SK-N-SH (cell line): ENCODE measurements around the gene NUP205. TPM values are rescaled to one million over a fixed set of nuclear protein-coding genes. Genes with fewer than 3 reads are reported as not detected.

ENCODE experiments used
- CTCF ChIA-PET: fragments of 300-600, 350-600 bp; formaldehyde crosslinking; extraction: SDS; loops from one replicate; lab custom pipeline; 2021; lab: Yijun Ruan, JAX
- POLR2A ChIA-PET: fragments of 350-600 bp; sonication (Branson Sonifier 250); formaldehyde crosslinking; extraction: SDS; loops from one replicate; lab custom pipeline; 2020; ENCODE audit warnings: antibody characterized with exemption, inconsistent platforms; lab: Yijun Ruan, JAX
- DNase-seq: peaks from one replicate; pipeline ENCODE4 v3.0.0; 2012
- H2AFZ ChIP-seq: fragments of 200-600 bp; sonication (generic); 2 replicates; pipeline ENCODE4 v1.8.1; 2016; ENCODE audit warnings: antibody characterized with exemption, mild to moderate bottlenecking, low read depth
- H3F3A ChIP-seq: fragments of 200-600 bp; sonication (generic); replicated peaks from 2 replicates; pipeline ENCODE3; 2016; ENCODE audit warnings: antibody characterized with exemption, mild to moderate bottlenecking; ENCODE audit not compliant: insufficient read depth
- H3K27ac ChIP-seq, 2 experiments: fragments of 200-500 bp in 1 of 2; fragments of 200-600 bp in 1 of 2; sonication (Bioruptor generic) in 1 of 2; sonication (generic), shearing (Covaris generic) in 1 of 2; 2 replicates each; pipeline versions ENCODE4 v1.5.1 to v1.6.1; 2014 to 2016; ENCODE audit warnings: low read depth in 2 of 2, inconsistent platforms in 1 of 2, low read length in 1 of 2, mild to moderate bottlenecking in 1 of 2, mixed read lengths in 1 of 2
- H3K27me3 ChIP-seq: fragments of 200-600 bp; sonication (generic), shearing (Covaris generic); 2 replicates; pipeline ENCODE4 v1.6.1; 2016; ENCODE audit warnings: mixed run types; ENCODE audit not compliant: insufficient read depth
- H3K36me3 ChIP-seq, 2 experiments: fragments of 200-500 bp in 1 of 2; fragments of 200-600 bp in 1 of 2; sonication (Bioruptor generic) in 1 of 2; sonication (generic) in 1 of 2; replicated peaks in 1 of 2; 2 replicates each; pipeline versions ENCODE3 to v1.5.1; 2014 to 2016; ENCODE audit warnings: low read length in 1 of 2, mild to moderate bottlenecking in 1 of 2; ENCODE audit not compliant: insufficient read depth in 2 of 2, control insufficient read depth in 1 of 2
- H3K4me1 ChIP-seq, 2 experiments: fragments of 200-500 bp in 1 of 2; fragments of 200-600 bp in 1 of 2; sonication (Bioruptor generic) in 1 of 2; sonication (generic), shearing (Covaris generic) in 1 of 2; 2 replicates each; pipeline versions ENCODE4 v1.5.1 to v1.6.1; 2014 to 2016; ENCODE audit warnings: low read depth in 1 of 2, low read length in 1 of 2, mixed run types in 1 of 2; ENCODE audit not compliant: insufficient read depth in 2 of 2, control insufficient read depth in 1 of 2
- H3K4me2 ChIP-seq: fragments of 200-600 bp; sonication (generic), shearing (Covaris generic); 2 replicates; pipeline ENCODE4 v1.6.1; 2017; ENCODE audit warnings: mixed run types
- H3K4me3 ChIP-seq, 2 experiments: fragments of 200-500 bp in 1 of 2; fragments of 200-600 bp in 1 of 2; sonication (Bioruptor generic) in 1 of 2; sonication (generic), shearing (Covaris generic) in 1 of 2; 2 replicates each; pipeline versions ENCODE4 v1.5.1 to v1.8.1; 2014 to 2016; ENCODE audit warnings: low read depth in 2 of 2, inconsistent platforms in 1 of 2, low read length in 1 of 2, mild to moderate bottlenecking in 1 of 2, mixed read lengths in 1 of 2, moderate library complexity in 1 of 2
- H3K79me2 ChIP-seq: fragments of 200-600 bp; sonication (generic); 2 replicates; pipeline ENCODE4 v1.8.1; 2017; ENCODE audit warnings: mild to moderate bottlenecking; ENCODE audit not compliant: insufficient read depth
- H3K9ac ChIP-seq: fragments of 200-600 bp; sonication (generic); 2 replicates; pipeline ENCODE4 v1.6.1; 2017; ENCODE audit warnings: mixed run types
- H3K9me2 ChIP-seq: fragments of 200-600 bp; sonication (generic); 2 replicates; pipeline ENCODE4 v1.6.1; 2017; ENCODE audit warnings: mixed run types
- H3K9me3 ChIP-seq: fragments of 200-600 bp; sonication (generic); 2 replicates; pipeline ENCODE4 v1.6.1; 2017; ENCODE audit warnings: mixed run types, mild to moderate bottlenecking, moderate library complexity
- H4K20me1 ChIP-seq: fragments of 200-600 bp; sonication (generic); 2 replicates; pipeline ENCODE4 v1.6.1; 2017; ENCODE audit warnings: mild to moderate bottlenecking, mixed run types; ENCODE audit not compliant: insufficient read depth
- CTCF ChIP-seq: fragments of 200-600 bp; sonication (generic); IDR thresholded peaks from 2 replicates; pipeline ENCODE4 v1.6.1; 2017; ENCODE audit warnings: antibody characterized with exemption, mild to moderate bottlenecking, moderate library complexity
- ELF1 ChIP-seq: IDR thresholded peaks from 2 replicates; pipeline ENCODE4 v1.4.0; 2012
- EP300 ChIP-seq, 2 experiments: IDR thresholded peaks; 2 replicates each; pipeline versions ENCODE4 v1.4.0 to v1.6.1; 2012; ENCODE audit warnings: borderline replicate concordance in 1 of 2, low read depth in 1 of 2, low read length in 1 of 2
- EZH2phosphoT487 ChIP-seq: fragments of 200-600 bp; sonication (generic); IDR thresholded peaks from 2 replicates; pipeline ENCODE4 v1.6.1; 2017; ENCODE audit warnings: low read depth, mixed run types, mild to moderate bottlenecking, antibody characterized with exemption, moderate library complexity, borderline replicate concordance
- FOSL2 ChIP-seq: IDR thresholded peaks from 2 replicates; pipeline ENCODE4 v1.4.0; 2012; ENCODE audit warnings: low read depth, mild to moderate bottlenecking, moderate library complexity, borderline replicate concordance
- JUND ChIP-seq: IDR thresholded peaks from 2 replicates; pipeline ENCODE4 v1.4.0; 2012
- MAX ChIP-seq: IDR thresholded peaks from 2 replicates; pipeline ENCODE4 v1.4.0; 2012; ENCODE audit warnings: low read depth
- MEF2A ChIP-seq: IDR thresholded peaks from 2 replicates; pipeline ENCODE4 v1.4.0; 2012; ENCODE audit warnings: low read depth, borderline replicate concordance
- MXI1 ChIP-seq: IDR thresholded peaks from 2 replicates; pipeline ENCODE4 v1.6.1; 2012; ENCODE audit warnings: mild to moderate bottlenecking, low read depth, low read length, improper control_type of control experiment
- RAD21 ChIP-seq: IDR thresholded peaks from 2 replicates; pipeline ENCODE4 v1.6.1; 2012; ENCODE audit warnings: mild to moderate bottlenecking, low read length
- RCOR1 ChIP-seq: fragments of 150-350 bp; IDR thresholded peaks from 2 replicates; pipeline ENCODE4 v1.6.1; 2017; ENCODE audit warnings: antibody characterized with exemption, low read length
- SIN3A ChIP-seq: IDR thresholded peaks from 2 replicates; pipeline ENCODE4 v1.6.1; 2012; ENCODE audit warnings: low read depth, mild to moderate bottlenecking, low read length, moderate library complexity, borderline replicate concordance
- TEAD4 ChIP-seq: IDR thresholded peaks from 2 replicates; pipeline ENCODE4 v1.4.0; 2012; ENCODE audit warnings: mild to moderate bottlenecking, borderline replicate concordance; ENCODE audit not compliant: insufficient read depth
- ZBTB33 ChIP-seq: IDR thresholded peaks from 2 replicates; pipeline ENCODE4 v1.4.0; 2012; ENCODE audit warnings: low read depth, borderline replicate concordance
- WGBS: methylation state at CpG from one replicate; pipeline ENCODE4 v1.1.6; 2017; ENCODE audit warnings: low lambda C conversion rate; 5-methylcytosine and 5-hydroxymethylcytosine counted together
- polyA plus RNA-seq, 3 experiments: library from polyadenylated mRNA; depleted of rRNA; stranded (reverse); fragments of >200 nt; gene quantifications; 2 replicates each; pipeline ENCODE4 v1.2.3, GENCODE V29; 2012
- TF ChIP-seq, protein P1 (sequence below): fragments of 150-350 bp; IDR thresholded peaks from 2 replicates; pipeline ENCODE4 v1.6.1; 2016; ENCODE audit warnings: mild to moderate bottlenecking, low read depth, low read length
- TF ChIP-seq, protein P2 (sequence below): IDR thresholded peaks from 2 replicates; pipeline ENCODE4 v1.6.1; 2012; ENCODE audit warnings: mild to moderate bottlenecking, low read depth, low read length, moderate library complexity

The NUP205 gene
- polyA plus RNA-seq, 1 of the 3 experiments (the other 2 are of a cell fraction): 48.2 TPM

DNA sequence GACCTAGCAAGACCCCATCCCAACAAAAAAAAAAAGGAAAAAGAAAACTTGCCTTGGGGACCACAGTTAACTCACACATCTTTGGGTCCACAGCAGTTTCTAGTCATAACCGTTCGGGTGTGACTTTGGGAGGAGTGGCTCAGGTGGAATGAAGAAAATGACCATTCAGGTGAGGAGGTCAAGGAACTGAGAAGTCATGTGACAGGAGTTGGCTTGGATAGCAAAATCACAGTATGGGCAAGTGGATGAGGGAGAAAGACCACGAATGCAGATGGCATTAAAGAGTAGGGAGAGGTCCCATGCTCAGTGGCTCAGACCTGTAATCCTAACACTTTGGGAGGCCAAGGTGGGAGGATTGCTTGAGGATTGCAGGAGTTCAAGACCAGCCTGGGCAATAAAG lies 30.7 kb upstream of the NUP205 start:
- no peak overlapping the region for H3K27ac ChIP-seq
- H3K4me2 ChIP-seq: no peak overlapping the region
- POLR2A ChIA-PET: no interaction called here
- no peaks in the 10 kb centered on the region for H3K27me3 ChIP-seq
- CTCF ChIA-PET: interaction anchor here (1.6 kb wide), 1 partner anchor 118 kb away, joined by 4 read pairs; no protein-coding TSS in a partner anchor
- H3K79me2 ChIP-seq: no peaks in the 10 kb centered on the region
- no peaks in the 10 kb centered on the region for H3F3A ChIP-seq
- H3K9ac ChIP-seq: no peak overlapping the region
- no peaks in the 10 kb centered on the region for H3K9me3 ChIP-seq
- no peak overlapping the region for H2AFZ ChIP-seq
- no peaks in the 10 kb centered on the region for H3K9me2 ChIP-seq
- no peak for DNase-seq
- WGBS: 60% methylated on average over 3 of the region's 3 CpGs
- no peaks in the 10 kb centered on the region for H3K36me3 ChIP-seq
- H3K4me1 ChIP-seq: no peaks in the 10 kb centered on the region
- no peaks in the 10 kb centered on the region for H4K20me1 ChIP-seq
- TF ChIP-seq RAD21: no peak
- no peak for TF ChIP-seq EP300 (IDR thresholded peaks at IDR 0.05; ENCODE audit: borderline replicate concordance in 1 of 2, low read depth in 1 of 2, low read length in 1 of 2)
- TF ChIP-seq SIN3A: no peak
- TF ChIP-seq EZH2phosphoT487: no peak
- no peak for TF ChIP-seq MAX
- TF ChIP-seq, protein P1, sequence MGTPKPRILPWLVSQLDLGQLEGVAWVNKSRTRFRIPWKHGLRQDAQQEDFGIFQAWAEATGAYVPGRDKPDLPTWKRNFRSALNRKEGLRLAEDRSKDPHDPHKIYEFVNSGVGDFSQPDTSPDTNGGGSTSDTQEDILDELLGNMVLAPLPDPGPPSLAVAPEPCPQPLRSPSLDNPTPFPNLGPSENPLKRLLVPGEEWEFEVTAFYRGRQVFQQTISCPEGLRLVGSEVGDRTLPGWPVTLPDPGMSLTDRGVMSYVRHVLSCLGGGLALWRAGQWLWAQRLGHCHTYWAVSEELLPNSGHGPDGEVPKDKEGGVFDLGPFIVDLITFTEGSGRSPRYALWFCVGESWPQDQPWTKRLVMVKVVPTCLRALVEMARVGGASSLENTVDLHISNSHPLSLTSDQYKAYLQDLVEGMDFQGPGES: no peak
- no peak for TF ChIP-seq MEF2A
- TF ChIP-seq TEAD4: no peak
- TF ChIP-seq, protein P2, sequence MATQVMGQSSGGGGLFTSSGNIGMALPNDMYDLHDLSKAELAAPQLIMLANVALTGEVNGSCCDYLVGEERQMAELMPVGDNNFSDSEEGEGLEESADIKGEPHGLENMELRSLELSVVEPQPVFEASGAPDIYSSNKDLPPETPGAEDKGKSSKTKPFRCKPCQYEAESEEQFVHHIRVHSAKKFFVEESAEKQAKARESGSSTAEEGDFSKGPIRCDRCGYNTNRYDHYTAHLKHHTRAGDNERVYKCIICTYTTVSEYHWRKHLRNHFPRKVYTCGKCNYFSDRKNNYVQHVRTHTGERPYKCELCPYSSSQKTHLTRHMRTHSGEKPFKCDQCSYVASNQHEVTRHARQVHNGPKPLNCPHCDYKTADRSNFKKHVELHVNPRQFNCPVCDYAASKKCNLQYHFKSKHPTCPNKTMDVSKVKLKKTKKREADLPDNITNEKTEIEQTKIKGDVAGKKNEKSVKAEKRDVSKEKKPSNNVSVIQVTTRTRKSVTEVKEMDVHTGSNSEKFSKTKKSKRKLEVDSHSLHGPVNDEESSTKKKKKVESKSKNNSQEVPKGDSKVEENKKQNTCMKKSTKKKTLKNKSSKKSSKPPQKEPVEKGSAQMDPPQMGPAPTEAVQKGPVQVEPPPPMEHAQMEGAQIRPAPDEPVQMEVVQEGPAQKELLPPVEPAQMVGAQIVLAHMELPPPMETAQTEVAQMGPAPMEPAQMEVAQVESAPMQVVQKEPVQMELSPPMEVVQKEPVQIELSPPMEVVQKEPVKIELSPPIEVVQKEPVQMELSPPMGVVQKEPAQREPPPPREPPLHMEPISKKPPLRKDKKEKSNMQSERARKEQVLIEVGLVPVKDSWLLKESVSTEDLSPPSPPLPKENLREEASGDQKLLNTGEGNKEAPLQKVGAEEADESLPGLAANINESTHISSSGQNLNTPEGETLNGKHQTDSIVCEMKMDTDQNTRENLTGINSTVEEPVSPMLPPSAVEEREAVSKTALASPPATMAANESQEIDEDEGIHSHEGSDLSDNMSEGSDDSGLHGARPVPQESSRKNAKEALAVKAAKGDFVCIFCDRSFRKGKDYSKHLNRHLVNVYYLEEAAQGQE: no peak
- TF ChIP-seq FOSL2: no peak
- TF ChIP-seq ELF1: no peak
- TF ChIP-seq MXI1: no peak
- no peak for TF ChIP-seq RCOR1
- no peak for TF ChIP-seq JUND
- no peak for TF ChIP-seq ZBTB33
- no peak for TF ChIP-seq CTCF
- H3K4me3 ChIP-seq: no peak overlapping the region
